H9 (cell line): Measurements from ENCODE around the gene PRF1. TPM values are rescaled to one million over a fixed set of nuclear protein-coding genes. Genes with fewer than 3 reads are reported as not detected.

ENCODE experiments used
- DNase-seq: peaks from one replicate; pipeline ENCODE4 v3.0.0-alpha.2; 2017
- H2AFZ ChIP-seq: one replicate; pipeline ENCODE4 v1.6.1; 2013; ENCODE audit warnings: mild to moderate bottlenecking, low read length, control low read depth, moderate library complexity
- H2AK5ac ChIP-seq: 2 replicates; pipeline ENCODE4 v1.6.1; 2013; ENCODE audit warnings: low read length, control low read depth, mixed read lengths; ENCODE audit not compliant: insufficient read length
- H2BK120ac ChIP-seq: one replicate; pipeline ENCODE4 v1.6.1; 2013; ENCODE audit warnings: low read depth, mild to moderate bottlenecking, low read length, control low read depth, inconsistent platforms; ENCODE audit not compliant: poor library complexity, severe bottlenecking
- H2BK12ac ChIP-seq: 2 replicates; pipeline ENCODE4 v1.6.1; 2013; ENCODE audit warnings: low read length, control low read depth, mixed read lengths, low read depth; ENCODE audit not compliant: insufficient read length
- H2BK15ac ChIP-seq: 2 replicates; pipeline ENCODE4 v1.6.1; 2013; ENCODE audit warnings: low read depth, low read length, control low read depth
- H2BK20ac ChIP-seq: one replicate; pipeline ENCODE4 v1.6.1; 2013; ENCODE audit warnings: low read depth, mild to moderate bottlenecking, low read length, control low read depth, inconsistent platforms; ENCODE audit not compliant: poor library complexity, severe bottlenecking
- H2BK5ac ChIP-seq: 2 replicates; pipeline ENCODE4 v1.6.1; 2013; ENCODE audit warnings: low read length, control low read depth, mixed read lengths; ENCODE audit not compliant: insufficient read length
- H3K14ac ChIP-seq: 2 replicates; pipeline ENCODE4 v1.6.1; 2013; ENCODE audit warnings: low read length, control low read depth; ENCODE audit not compliant: insufficient read depth
- H3K18ac ChIP-seq: 2 replicates; pipeline ENCODE4 v1.6.1; 2013; ENCODE audit warnings: low read depth, mild to moderate bottlenecking, mixed read lengths, low read length, control low read depth; ENCODE audit not compliant: insufficient read length
- H3K23ac ChIP-seq: 2 replicates; pipeline ENCODE4 v1.6.1; 2013; ENCODE audit warnings: low read length, control low read depth, mixed read lengths, low read depth; ENCODE audit not compliant: insufficient read length
- H3K23me2 ChIP-seq: 2 replicates; pipeline ENCODE4 v1.6.1; 2013; ENCODE audit warnings: low read depth, mild to moderate bottlenecking, mixed read lengths, low read length, control low read depth; ENCODE audit not compliant: insufficient read length, poor library complexity, severe bottlenecking
- H3K27ac ChIP-seq: 2 replicates; pipeline ENCODE4 v1.5.1; 2013; ENCODE audit warnings: low read length, control low read depth, mixed read lengths, low read depth; ENCODE audit not compliant: insufficient read length
- H3K27me3 ChIP-seq: 2 replicates; pipeline ENCODE4 v1.6.1; 2013; ENCODE audit warnings: low read length, control low read depth, inconsistent platforms; ENCODE audit not compliant: insufficient read depth
- H3K4ac ChIP-seq: 2 replicates; pipeline ENCODE4 v1.6.1; 2013; ENCODE audit warnings: low read depth, mild to moderate bottlenecking, control low read depth, inconsistent platforms, low read length, moderate library complexity
- H3K4me1 ChIP-seq: 2 replicates; pipeline ENCODE4 v1.6.1; 2013; ENCODE audit warnings: low read length, control low read depth, inconsistent platforms; ENCODE audit not compliant: insufficient read depth
- H3K4me2 ChIP-seq: 2 replicates; pipeline ENCODE4 v1.6.1; 2013; ENCODE audit warnings: low read length, control low read depth, mixed read lengths; ENCODE audit not compliant: insufficient read length, insufficient read depth
- H3K56ac ChIP-seq: 2 replicates; pipeline ENCODE4 v1.6.1; 2013; ENCODE audit warnings: low read depth, mild to moderate bottlenecking, mixed read lengths, low read length, control low read depth; ENCODE audit not compliant: insufficient read length
- H3K79me1 ChIP-seq: 2 replicates; pipeline ENCODE4 v1.6.1; 2013; ENCODE audit warnings: low read depth, mild to moderate bottlenecking, moderate library complexity, low read length, control low read depth, inconsistent platforms; ENCODE audit not compliant: insufficient read depth, poor library complexity, severe bottlenecking
- H3K79me2 ChIP-seq: 2 replicates; pipeline ENCODE4 v1.6.1; 2013; ENCODE audit warnings: low read length, control low read depth, inconsistent platforms; ENCODE audit not compliant: insufficient read depth
- H3K9ac ChIP-seq: 2 replicates; pipeline ENCODE4 v1.6.1; 2013; ENCODE audit warnings: low read length, control low read depth, mixed read lengths; ENCODE audit not compliant: insufficient read length; ENCODE audit errors: extremely low read depth
- H3K9me3 ChIP-seq: one replicate; pipeline ENCODE4 v1.6.1; 2013; ENCODE audit warnings: low read depth, low read length, inconsistent platforms; ENCODE audit not compliant: control insufficient read depth
- H3T11ph ChIP-seq: one replicate; pipeline ENCODE4 v1.6.1; 2013; ENCODE audit warnings: mild to moderate bottlenecking, low read length, control low read depth, inconsistent platforms
- H4K20me1 ChIP-seq: one replicate; pipeline ENCODE4 v1.6.1; 2013; ENCODE audit not compliant: control insufficient read depth, insufficient read length, insufficient read depth
- H4K5ac ChIP-seq: 2 replicates; pipeline ENCODE4 v1.6.1; 2013; ENCODE audit warnings: low read depth, mild to moderate bottlenecking, mixed read lengths, low read length, control low read depth; ENCODE audit not compliant: insufficient read length
- H4K8ac ChIP-seq: replicated peaks from 2 replicates; pipeline ENCODE4 v1.6.1; 2013; ENCODE audit warnings: low read length, control low read depth, mixed read lengths, low read depth; ENCODE audit not compliant: insufficient read length
- H4K91ac ChIP-seq: 2 replicates; pipeline ENCODE4 v1.6.1; 2013; ENCODE audit warnings: low read depth, mild to moderate bottlenecking, moderate library complexity, mixed read lengths, low read length, control low read depth; ENCODE audit not compliant: insufficient read length
- H3K27ac Mint-ChIP-seq, 3 experiments: 2 replicates in 2 of 3; 3 replicates in 1 of 3; pipeline ENCODE4 v1.8.0; 2020 to 2021; ENCODE audit warnings: mixed read lengths in 3 of 3, mild to moderate bottlenecking in 1 of 3, moderate library complexity in 1 of 3
- H3K27me3 Mint-ChIP-seq: 2 replicates; pipeline ENCODE4 v1.8.0; 2021; ENCODE audit warnings: low read depth, mild to moderate bottlenecking, moderate library complexity, mixed read lengths
- H3K36me3 Mint-ChIP-seq, 3 experiments: 2 replicates in 2 of 3; 3 replicates in 1 of 3; pipeline ENCODE4 v1.8.0; 2020 to 2021; ENCODE audit warnings: low read depth in 3 of 3, mixed read lengths in 3 of 3; ENCODE audit not compliant: insufficient read depth in 1 of 3
- H3K4me1 Mint-ChIP-seq, 2 experiments: 2 replicates each; pipeline ENCODE4 v1.8.0; 2020; ENCODE audit warnings: mixed read lengths in 2 of 2
- H3K4me3 Mint-ChIP-seq, 2 experiments: 2 replicates in 1 of 2; 3 replicates in 1 of 2; pipeline ENCODE4 v1.8.0; 2020 to 2021; ENCODE audit warnings: mild to moderate bottlenecking in 2 of 2, mixed read lengths in 2 of 2, moderate library complexity in 1 of 2
- H3K9me3 Mint-ChIP-seq, 2 experiments: 2 replicates in 1 of 2; 3 replicates in 1 of 2; pipeline ENCODE4 v1.8.0; 2020; ENCODE audit warnings: mild to moderate bottlenecking in 2 of 2, mixed read lengths in 2 of 2, moderate library complexity in 1 of 2
- CTCF ChIP-seq: fragments of 200-600 bp; sonication (generic); conservative IDR thresholded peaks from 3 replicates; pipeline ENCODE4 v1.8.0; 2021; ENCODE audit warnings: antibody characterized with exemption, mild to moderate bottlenecking
- WGBS: extraction: QIAGEN DNeasy Blood & Tissue Kit; methylation state at CpG from one replicate; pipeline ENCODE4 v1.1.7; 2013; ENCODE audit warnings: missing lambda C conversion rate, low lambda C conversion rate, mixed read lengths; ENCODE audit not compliant: insufficient read length; ENCODE audit errors: extremely low coverage; 5-methylcytosine and 5-hydroxymethylcytosine counted together
- total RNA-seq: library from RNA; stranded (reverse); gene quantifications from 2 replicates; pipeline ENCODE4 v1.2.1, GENCODE V29; 2021

PRF1 gene
- total RNA-seq, 1 experiment from 2014 or later, result not detected

GRCh38 chr10:70552586-70552985 is 50.0 kb downstream of the PRF1 start:
- no CpG with 5 or more reads among the region's 6 CpGs for WGBS
- Histone ChIP-seq H3K27ac (no peak overlapping the region), H3K56ac (no peak overlapping the region)

More at GRCh38 chr10:70552586-70552985, 50.0 kb downstream of the PRF1 start:
- no peaks in the 10 kb centered on the region; a peak in 1 of 5 replicates for H3K9me3 Mint-ChIP-seq
- H4K8ac ChIP-seq, result no peak overlapping the region
- no peak overlapping the region for H2BK15ac ChIP-seq
- H3K27me3 ChIP-seq, result no peaks in the 10 kb centered on the region
- no peak overlapping the region for H3K4me3 Mint-ChIP-seq
- H2BK120ac ChIP-seq, result no peak overlapping the region
- TF ChIP-seq CTCF, result no peak
- H3K4ac ChIP-seq, result no peak overlapping the region
- H3K4me1 Mint-ChIP-seq, result 0 out of 4 replicates have a peak, but pooled peaks cover 0 to 2% of the 10 kb centered on the region in 2 experiments
- H4K20me1 ChIP-seq, result no peaks in the 10 kb centered on the region
- no peak overlapping the region for H3T11ph ChIP-seq
- no peaks in the 10 kb centered on the region for H3K4me1 ChIP-seq
- DNase-seq, result no peak
- H3K27me3 Mint-ChIP-seq, result no peaks in the 10 kb centered on the region
- H2BK5ac ChIP-seq, result no peak overlapping the region
- H3K27ac Mint-ChIP-seq, result no peak overlapping the region
- H2AK5ac ChIP-seq, result no peak overlapping the region
- no peak overlapping the region for H2BK20ac ChIP-seq
- no peak overlapping the region for H4K5ac ChIP-seq
- no peak overlapping the region for H4K91ac ChIP-seq
- no peaks in the 10 kb centered on the region for H3K79me2 ChIP-seq
- no peak overlapping the region for H3K23ac ChIP-seq
- no peaks in the 10 kb centered on the region for H3K9me3 ChIP-seq
- no peak overlapping the region for H2BK12ac ChIP-seq
- H2AFZ ChIP-seq, result no peak overlapping the region
- no peaks in the 10 kb centered on the region for H3K23me2 ChIP-seq
- H3K9ac ChIP-seq, result no peak overlapping the region
- H3K18ac ChIP-seq, result no peak overlapping the region
- no peaks in the 10 kb centered on the region for H3K79me1 ChIP-seq
- H3K36me3 Mint-ChIP-seq, result peaks cover 10 to 29% (median 11%) of the 10 kb centered on the region in 3 experiments; a peak in 4 of 7 replicates
- H3K4me2 ChIP-seq, result no peak overlapping the region
- no peak overlapping the region for H3K14ac ChIP-seq
